ENCODE results near the gene PCBD2. TPM values are rescaled to one million over a fixed set of nuclear protein-coding genes. Genes with fewer than 3 reads are reported as not detected.
A peak's percentile ranks its signal among the peaks of the same experiment; 100 is the strongest.
"Not testable (repeated sequence)": the region's sequence is repeated elsewhere in the genome, so short reads cannot be mapped to it uniquely, and the experiment has no call there.

The PCBD2 gene
- 8.2 TPM for total RNA-seq (2013)
- polyA plus RNA-seq (10 to 100 TPM in 1 of 3 donors, 1 to 10 TPM in 2; 9.0 to 12.6 (median 9.0) TPM), polyA minus RNA-seq (2.2 and 3.7 TPM in 2 replicates), total RNA-seq (1.3 to 9.2 (median 7.7) reads per million in 11 experiments)

- DNase-seq: peak; percentile 90 to 94 (median 92)
- no peaks in the 10 kb centered on the region for H3K27me3 Mint-ChIP-seq (ENCODE audit: low read depth in 3 of 3)
- Histone ChIP-seq H3K4me1 (ENCODE audit: control insufficient read depth in 1 of 2, insufficient read depth in 2 of 2, low read length in 2 of 2) (peaks cover 20 to 34% of the 10 kb centered on the region in 2 donors), H3K9me3 (replicated peaks in 1 of 2; ENCODE audit: control insufficient read depth in 1 of 2, insufficient read depth in 1 of 2, low read length in 2 of 2) (no peaks in the 10 kb centered on the region), H2AFZ (ENCODE audit: insufficient read depth, low read depth, low read length, poor library complexity, severe bottlenecking) (peak within 1 kb of the TSS; percentile 98), H3K79me2 (ENCODE audit: insufficient read depth, low read length) (peaks cover 18% of the 10 kb centered on the region), H3K27ac (ENCODE audit: low read depth in 1 of 2, low read length in 2 of 2) (peak within 1 kb of the TSS; percentile 92 to 94), H4K20me1 (ENCODE audit: insufficient read depth, low read length) (peaks cover 12% of the 10 kb centered on the region), H3K4me3 (replicated peaks in 1 of 3; ENCODE audit: low read depth in 2 of 3, low read length in 3 of 3) (peak within 1 kb of the TSS; percentile 86 to 99 (median 98)), H3K27me3 (ENCODE audit: control insufficient read depth in 2 of 2, insufficient read depth in 2 of 2, low read length in 2 of 2) (no peaks in the 10 kb centered on the region), H3K36me3 (replicated peaks in 1 of 2; ENCODE audit: control insufficient read depth in 1 of 2, insufficient read depth in 2 of 2, low read length in 2 of 2) (peaks cover 2 to 24% of the 10 kb centered on the region in 2 donors), H3K9ac (ENCODE audit: insufficient read depth, low read length, poor library complexity, severe bottlenecking) (peak within 1 kb of the TSS; percentile 98), H3K4me2 (replicated peaks; ENCODE audit: extremely low read depth, low read length, poor library complexity, severe bottlenecking) (peak within 1 kb of the TSS; percentile 98)
- peak; percentile 80 for TF ChIP-seq CTCF (IDR thresholded peaks at IDR 0.05)
- peaks cover 20% of the 10 kb centered on the region for H3K4me1 Mint-ChIP-seq
- under 1% methylated on average over 84 of the region's 84 CpGs for WGBS (ENCODE audit: insufficient coverage)
- H3K9me3 Mint-ChIP-seq: no peaks in the 10 kb centered on the region
- H3K27ac Mint-ChIP-seq: peak within 1 kb of the TSS; percentile 86 to 97 (median 95)
- H3K36me3 Mint-ChIP-seq: peaks cover 6 to 25% of the 10 kb centered on the region in 2 donors
- intact Hi-C loops (cut with micrococcal nuclease): loop anchor here in 1 of 2 donors (2.0 to 5.0 kb wide), 2 partner anchors 57 to 166 kb away; partner anchors contain the start of genes C5orf24 and CAMLG
- peak within 1 kb of the TSS; percentile 85 to 92 for H3K4me3 Mint-ChIP-seq
Observed at GRCh38 chr5:134904610-134905245, at the start of gene PCBD2. Gene PCBD2 (plus strand): TSS chr5:134905131. CDS start chr5:134905140, 9 bp downstream.

- H4K20me1 ChIP-seq (ENCODE audit: insufficient read depth, low read length): peaks cover 48% of the 10 kb centered on the region
- peaks cover 53 to 90% of the 10 kb centered on the region in 2 donors for H3K36me3 ChIP-seq (replicated peaks in 1 of 2; ENCODE audit: control insufficient read depth in 1 of 2, insufficient read depth in 2 of 2, low read length in 2 of 2)
- H3K27ac Mint-ChIP-seq; H3K4me3 ChIP-seq (replicated peaks in 1 of 3; ENCODE audit: low read depth in 2 of 3, low read length in 3 of 3); H3K4me1 ChIP-seq (ENCODE audit: control insufficient read depth in 1 of 2, insufficient read depth in 2 of 2, low read length in 2 of 2); H3K4me1 Mint-ChIP-seq; H3K27me3 Mint-ChIP-seq (ENCODE audit: low read depth in 3 of 3); H3K4me3 Mint-ChIP-seq; H3K27me3 ChIP-seq (ENCODE audit: control insufficient read depth in 2 of 2, insufficient read depth in 2 of 2, low read length in 2 of 2); H3K4me2 ChIP-seq (replicated peaks; ENCODE audit: extremely low read depth, low read length, poor library complexity, severe bottlenecking); intact Hi-C loops (cut with micrococcal nuclease); H3K9me3 ChIP-seq (replicated peaks in 1 of 2; ENCODE audit: control insufficient read depth in 1 of 2, insufficient read depth in 1 of 2, low read length in 2 of 2); H3K9ac ChIP-seq (ENCODE audit: insufficient read depth, low read length, poor library complexity, severe bottlenecking); DNase-seq; H3K27ac ChIP-seq (ENCODE audit: low read depth in 1 of 2, low read length in 2 of 2); H2AFZ ChIP-seq (ENCODE audit: insufficient read depth, low read depth, low read length, poor library complexity, severe bottlenecking); H3K9me3 Mint-ChIP-seq: not testable (repeated sequence)
- WGBS (ENCODE audit: insufficient coverage): no CpG with 5 or more reads among the region's 7 CpGs
- H3K36me3 Mint-ChIP-seq: peaks cover 44 to 69% of the 10 kb centered on the region in 2 donors
- peaks cover 36% of the 10 kb centered on the region for H3K79me2 ChIP-seq (ENCODE audit: insufficient read depth, low read length)
Observed at GRCh38 chr5:134856465-134856864, 48.5 kb upstream of the PCBD2 start.

Measured in CD14-positive monocyte (primary cell).